NOMO-1 treated with dmso at 0.1 percent for 144 hours (cell line): ENCODE measurements around the gene KRTAP24-1.

Experiments
- DNase-seq: peaks from one replicate; lab custom pipeline; 2025; ENCODE audit not compliant: unreplicated experiment; lab: John Stamatoyannopoulos, UW

Gene KRTAP24-1

DNA sequence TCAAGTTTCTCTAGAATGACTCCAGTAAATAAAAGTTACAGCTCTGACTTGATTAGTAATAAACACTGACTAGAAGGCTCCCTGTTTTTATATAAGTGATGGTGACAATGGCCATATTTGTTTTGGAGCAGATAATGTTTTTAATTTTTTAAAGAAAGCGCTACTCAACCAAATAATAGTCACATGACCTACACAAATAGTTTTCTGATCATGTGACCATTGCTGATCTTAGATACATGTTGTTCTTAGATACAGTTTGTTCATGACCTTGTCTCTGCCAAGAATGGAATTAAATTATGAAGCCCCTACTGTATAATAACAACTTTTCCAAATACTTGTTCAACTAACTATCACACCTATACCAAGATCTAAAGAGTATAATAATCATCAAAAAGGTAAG lies 44.6 kb downstream of the KRTAP24-1 start:
- no peak for DNase-seq

DNA sequence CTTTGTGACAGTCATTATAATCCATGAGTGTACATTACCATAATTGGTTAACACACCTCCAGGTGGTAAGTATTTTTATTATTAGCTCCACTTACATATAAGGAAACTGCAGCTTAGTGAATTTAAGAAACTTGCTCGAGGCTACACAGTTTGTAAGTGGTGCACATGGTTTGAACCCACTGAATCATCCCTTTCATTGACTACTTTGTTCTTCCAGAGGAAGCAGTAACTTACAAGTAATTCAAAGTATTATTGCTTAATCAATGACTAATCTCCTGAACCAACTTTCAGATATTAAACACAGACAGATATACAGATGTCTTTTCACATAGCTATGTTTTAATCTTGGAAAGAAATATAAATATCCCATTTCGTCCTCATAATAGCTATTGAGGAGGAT lies 48.1 kb downstream of the KRTAP24-1 start:
- no peak for DNase-seq

GRCh38 chr21:30234050-30234449 lies 48.7 kb downstream of the KRTAP24-1 start:
- no peak for DNase-seq

- DNase-seq, result no peak
Observed at GRCh38 chr21:30233228-30234020, 49.3 kb downstream of the KRTAP24-1 start.

DNA sequence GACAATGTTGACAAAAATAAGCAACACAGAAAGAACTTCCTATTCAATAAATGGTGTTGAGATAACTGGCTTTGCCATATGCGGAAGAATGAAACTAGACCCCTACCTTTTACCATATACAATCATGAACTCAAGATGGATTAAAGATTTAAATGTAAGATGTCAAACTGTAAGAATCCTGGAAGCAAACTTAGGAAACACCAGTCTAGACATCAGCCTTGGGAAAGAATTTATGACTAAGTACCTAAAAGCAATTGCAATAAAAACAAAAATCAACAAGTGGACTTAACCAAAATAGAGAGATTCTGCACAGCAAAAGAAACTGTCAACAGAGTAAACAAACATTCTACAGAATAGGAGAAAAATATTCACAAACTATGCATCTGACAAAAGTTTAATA lies 50.7 kb downstream of the KRTAP24-1 start:
- DNase-seq, result no peak
